ENCODE results near the gene ABCC4.

DNA sequence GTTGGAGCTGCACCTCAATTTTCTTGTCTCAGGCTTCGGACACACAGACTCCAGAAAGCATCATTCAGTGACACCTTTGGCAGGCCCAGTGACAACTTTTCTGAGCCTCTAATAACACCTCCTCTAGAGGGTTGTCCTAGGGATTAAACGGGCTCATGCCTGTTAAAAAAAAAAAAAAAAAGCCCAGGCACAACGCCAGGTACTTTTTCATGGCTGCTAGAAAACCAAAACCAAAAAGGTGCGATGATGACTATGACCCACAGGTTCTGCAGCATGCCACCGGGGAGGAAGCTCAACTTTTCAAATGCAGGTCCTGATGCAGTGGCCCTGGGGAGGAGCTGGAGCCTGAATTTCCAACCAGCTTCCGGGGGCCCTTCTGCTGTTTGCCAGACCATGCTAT lies 184.2 kb downstream of the ABCC4 start:
- TF ChIP-seq, protein P1, sequence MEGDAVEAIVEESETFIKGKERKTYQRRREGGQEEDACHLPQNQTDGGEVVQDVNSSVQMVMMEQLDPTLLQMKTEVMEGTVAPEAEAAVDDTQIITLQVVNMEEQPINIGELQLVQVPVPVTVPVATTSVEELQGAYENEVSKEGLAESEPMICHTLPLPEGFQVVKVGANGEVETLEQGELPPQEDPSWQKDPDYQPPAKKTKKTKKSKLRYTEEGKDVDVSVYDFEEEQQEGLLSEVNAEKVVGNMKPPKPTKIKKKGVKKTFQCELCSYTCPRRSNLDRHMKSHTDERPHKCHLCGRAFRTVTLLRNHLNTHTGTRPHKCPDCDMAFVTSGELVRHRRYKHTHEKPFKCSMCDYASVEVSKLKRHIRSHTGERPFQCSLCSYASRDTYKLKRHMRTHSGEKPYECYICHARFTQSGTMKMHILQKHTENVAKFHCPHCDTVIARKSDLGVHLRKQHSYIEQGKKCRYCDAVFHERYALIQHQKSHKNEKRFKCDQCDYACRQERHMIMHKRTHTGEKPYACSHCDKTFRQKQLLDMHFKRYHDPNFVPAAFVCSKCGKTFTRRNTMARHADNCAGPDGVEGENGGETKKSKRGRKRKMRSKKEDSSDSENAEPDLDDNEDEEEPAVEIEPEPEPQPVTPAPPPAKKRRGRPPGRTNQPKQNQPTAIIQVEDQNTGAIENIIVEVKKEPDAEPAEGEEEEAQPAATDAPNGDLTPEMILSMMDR (IDR thresholded peaks at IDR 0.05), result no peak
- TF ChIP-seq POLR2A (IDR thresholded peaks at IDR 0.05) (no peak), POLR2AphosphoS5 (IDR thresholded peaks at IDR 0.05) (no peak)

Data from stomach (tissue), 4 donors.